HK-2 (cell line): ENCODE data around the gene PRAME.
"Not testable (repeated sequence)": the region's sequence is repeated elsewhere in the genome, so short reads cannot be mapped to it uniquely, and the experiment has no call there.

Source experiments
- DNase-seq: peaks from one replicate; pipeline ENCODE4 v3.0.0-alpha.2; 2018; ENCODE audit not compliant: unreplicated experiment

The PRAME gene

GRCh38 chr22:22558972-22559603 is at the start of gene PRAME:
PRAME (minus strand) TSS chr22:22559265; CDS start chr22:22556832, 2,433 bp downstream.
- peak; percentile 45 for DNase-seq

- DNase-seq: not testable (repeated sequence)
Observed at GRCh38 chr22:22608022-22608421, 49.0 kb upstream of the PRAME start.

- DNase-seq: no peak
Observed at GRCh38 chr22:22605074-22605404, 46.0 kb upstream of the PRAME start.

GRCh38 chr22:22604326-22605073 is 45.4 kb upstream of the PRAME start:
- no peak for DNase-seq

GRCh38 chr22:22603470-22603947 is 44.4 kb upstream of the PRAME start:
- no peak for DNase-seq

GRCh38 chr22:22600531-22601261 is 41.6 kb upstream of the PRAME start:
- DNase-seq: no peak

GRCh38 chr22:22599248-22599647 is 40.2 kb upstream of the PRAME start:
- DNase-seq: no peak

- DNase-seq: no peak
Observed at GRCh38 chr22:22598144-22598543, 39.1 kb upstream of the PRAME start.

- no peak for DNase-seq
Observed at GRCh38 chr22:22595001-22595835, 36.2 kb upstream of the PRAME start.

- peak; percentile 51 for DNase-seq
Observed at GRCh38 chr22:22593964-22594656, 35.0 kb upstream of the PRAME start.

- no peak for DNase-seq
Observed at GRCh38 chr22:22593250-22593649, 34.2 kb upstream of the PRAME start.

- DNase-seq: no peak
Observed at GRCh38 chr22:22591348-22592299, 32.6 kb upstream of the PRAME start.

- no peak for DNase-seq
Observed at GRCh38 chr22:22590136-22590891, 31.2 kb upstream of the PRAME start.

- no peak for DNase-seq
Observed at GRCh38 chr22:22588485-22589164, 29.6 kb upstream of the PRAME start.

- DNase-seq: no peak
Observed at GRCh38 chr22:22587577-22588188, 28.6 kb upstream of the PRAME start.

GRCh38 chr22:22584722-22585121 is 25.7 kb upstream of the PRAME start:
- DNase-seq: no peak

GRCh38 chr22:22583030-22583429 is 24.0 kb upstream of the PRAME start:
- DNase-seq: no peak

GRCh38 chr22:22581524-22581923 is 22.5 kb upstream of the PRAME start:
- DNase-seq: not testable (repeated sequence)
